Measurements from ENCODE around the gene MS4A4E. TPM values are rescaled to one million over a fixed set of nuclear protein-coding genes. Genes with fewer than 3 reads are reported as not detected.

The MS4A4E gene
- total RNA-seq, 1 donor from 2014 or later = not detected

GRCh38 chr11:60280412-60280811 lies 37.5 kb upstream of the MS4A4E start, which contains the start of gene MS4A4A:
MS4A4A (plus strand) TSS chr11:60280666; CDS start chr11:60280676, 10 bp downstream.
- Mint-ChIP-seq H3K27ac (no peak within 1 kb of the TSS), H3K4me3 (no peak within 1 kb of the TSS), H3K4me1 (no peaks in the 10 kb centered on the region), H3K27me3 (ENCODE audit: low read depth) (no peaks in the 10 kb centered on the region), H3K9me3 (no peaks in the 10 kb centered on the region), H3K36me3 (no peaks in the 10 kb centered on the region)
- DNase-seq (ENCODE audit: low spot score in 2 of 2, unreplicated experiment in 2 of 2) = no peak
- TF ChIP-seq CTCF (IDR thresholded peaks at IDR 0.05; ENCODE audit: unreplicated experiment) = no peak

- no peak for DNase-seq (ENCODE audit: low spot score in 2 of 2, unreplicated experiment in 2 of 2)
- Mint-ChIP-seq H3K27me3 (ENCODE audit: low read depth) (peaks cover 1% of the 10 kb centered on the region), H3K4me1 (no peaks in the 10 kb centered on the region), H3K4me3 (no peak overlapping the region), H3K9me3 (peaks cover 7% of the 10 kb centered on the region), H3K36me3 (no peaks in the 10 kb centered on the region), H3K27ac (no peak overlapping the region)
- TF ChIP-seq CTCF (IDR thresholded peaks at IDR 0.05; ENCODE audit: unreplicated experiment) = no peak
These were observed 31.5 kb upstream of the MS4A4E start for GRCh38 chr11:60274416-60274815.

GRCh38 chr11:60265373-60266214 lies 22.7 kb upstream of the MS4A4E start:
- DNase-seq (ENCODE audit: low spot score in 2 of 2, unreplicated experiment in 2 of 2) = no peak
- H3K27ac Mint-ChIP-seq = no peak overlapping the region
- peak; percentile 93 for TF ChIP-seq CTCF (IDR thresholded peaks at IDR 0.05; ENCODE audit: unreplicated experiment)
- no peaks in the 10 kb centered on the region for H3K36me3 Mint-ChIP-seq
- no peaks in the 10 kb centered on the region for H3K4me1 Mint-ChIP-seq
- no peak overlapping the region for H3K4me3 Mint-ChIP-seq
- peaks cover 6% of the 10 kb centered on the region for H3K9me3 Mint-ChIP-seq
- peaks cover 20% of the 10 kb centered on the region for H3K27me3 Mint-ChIP-seq (ENCODE audit: low read depth)

- Mint-ChIP-seq H3K27ac (no peak overlapping the region), H3K36me3 (no peaks in the 10 kb centered on the region), H3K9me3 (peaks cover 11% of the 10 kb centered on the region), H3K27me3 (ENCODE audit: low read depth) (peaks cover 20% of the 10 kb centered on the region), H3K4me3 (no peak overlapping the region), H3K4me1 (no peaks in the 10 kb centered on the region)
- DNase-seq (ENCODE audit: low spot score in 2 of 2, unreplicated experiment in 2 of 2) = no peak
- no peak for TF ChIP-seq CTCF (IDR thresholded peaks at IDR 0.05; ENCODE audit: unreplicated experiment)
These were observed 21.7 kb upstream of the MS4A4E start for GRCh38 chr11:60264644-60265043.

- H3K4me1 Mint-ChIP-seq = no peaks in the 10 kb centered on the region
- H3K4me3 Mint-ChIP-seq = no peak overlapping the region
- H3K27me3 Mint-ChIP-seq (ENCODE audit: low read depth) = peaks cover 13% of the 10 kb centered on the region
- no peaks in the 10 kb centered on the region for H3K36me3 Mint-ChIP-seq
- TF ChIP-seq CTCF (IDR thresholded peaks at IDR 0.05; ENCODE audit: unreplicated experiment) = no peak
- peaks cover 11% of the 10 kb centered on the region for H3K9me3 Mint-ChIP-seq
- no peak for DNase-seq (ENCODE audit: low spot score in 2 of 2, unreplicated experiment in 2 of 2)
- H3K27ac Mint-ChIP-seq = no peak overlapping the region
These were observed 20.5 kb upstream of the MS4A4E start for GRCh38 chr11:60263402-60263801.
